Calu3 (cell line): ENCODE results near the gene CLTB. TPM values are rescaled to one million over a fixed set of nuclear protein-coding genes. Genes with fewer than 3 reads are reported as not detected.

Source experiments
- BruUV-seq: library from RNA; stranded (reverse); fragments of 400-500 nt; replicated peaks from 2 replicates; lab custom pipeline; 2021; lab: Mats Ljungman, UMichigan
- CTCF ChIA-PET: fragments of 300-600 bp; sonication (Branson Sonifier 250); formaldehyde crosslinking; loops from one replicate; lab custom pipeline; 2022; ENCODE audit warnings: antibody characterized with exemption; lab: Charles Lee
- DNase-seq: peaks from one replicate; pipeline ENCODE4 v3.0.0; 2022
- H3K27ac Mint-ChIP-seq: one replicate; pipeline ENCODE4 v1.8.0; 2022; ENCODE audit warnings: mixed read lengths; ENCODE audit not compliant: unreplicated experiment
- H3K27me3 Mint-ChIP-seq: one replicate; pipeline ENCODE4 v1.8.0; 2022; ENCODE audit warnings: mixed read lengths; ENCODE audit not compliant: unreplicated experiment
- H3K36me3 Mint-ChIP-seq: one replicate; pipeline ENCODE4 v1.8.0; 2022; ENCODE audit warnings: mild to moderate bottlenecking, moderate library complexity, mixed read lengths; ENCODE audit not compliant: insufficient read depth, unreplicated experiment
- H3K4me1 Mint-ChIP-seq: one replicate; pipeline ENCODE4 v1.8.0; 2022; ENCODE audit warnings: mild to moderate bottlenecking, low read depth, mixed read lengths; ENCODE audit not compliant: unreplicated experiment
- H3K4me3 Mint-ChIP-seq: one replicate; pipeline ENCODE4 v1.8.0; 2022; ENCODE audit warnings: mild to moderate bottlenecking, low read depth, moderate library complexity, mixed read lengths; ENCODE audit not compliant: unreplicated experiment
- H3K9me3 Mint-ChIP-seq: one replicate; pipeline ENCODE4 v1.8.0; 2022; ENCODE audit warnings: low read depth, mixed read lengths; ENCODE audit not compliant: unreplicated experiment
- intact Hi-C: fragments of 100-400 bp; cut with micrococcal nuclease; formaldehyde crosslinking; loops from one replicate; pipeline ENCODE4 v1.10.0; 2022; ENCODE audit not compliant: unreplicated experiment
- total RNA-seq: library from RNA; stranded (reverse); gene quantifications from 2 replicates; pipeline ENCODE4 v1.2.3, GENCODE V29; 2022
- TF ChIP-seq, protein P1 (sequence below): fragments of 200-600 bp; IDR thresholded peaks from one replicate; pipeline ENCODE4 v1.8.0; 2022; ENCODE audit warnings: antibody characterized with exemption; ENCODE audit not compliant: unreplicated experiment

CLTB gene
- total RNA-seq, 1 experiment from 2014 or later: 116 TPM

- no peaks in the 10 kb centered on the region for H3K9me3 Mint-ChIP-seq
- H3K4me3 Mint-ChIP-seq: peak overlapping the region; percentile 85
- TF ChIP-seq, protein P1, sequence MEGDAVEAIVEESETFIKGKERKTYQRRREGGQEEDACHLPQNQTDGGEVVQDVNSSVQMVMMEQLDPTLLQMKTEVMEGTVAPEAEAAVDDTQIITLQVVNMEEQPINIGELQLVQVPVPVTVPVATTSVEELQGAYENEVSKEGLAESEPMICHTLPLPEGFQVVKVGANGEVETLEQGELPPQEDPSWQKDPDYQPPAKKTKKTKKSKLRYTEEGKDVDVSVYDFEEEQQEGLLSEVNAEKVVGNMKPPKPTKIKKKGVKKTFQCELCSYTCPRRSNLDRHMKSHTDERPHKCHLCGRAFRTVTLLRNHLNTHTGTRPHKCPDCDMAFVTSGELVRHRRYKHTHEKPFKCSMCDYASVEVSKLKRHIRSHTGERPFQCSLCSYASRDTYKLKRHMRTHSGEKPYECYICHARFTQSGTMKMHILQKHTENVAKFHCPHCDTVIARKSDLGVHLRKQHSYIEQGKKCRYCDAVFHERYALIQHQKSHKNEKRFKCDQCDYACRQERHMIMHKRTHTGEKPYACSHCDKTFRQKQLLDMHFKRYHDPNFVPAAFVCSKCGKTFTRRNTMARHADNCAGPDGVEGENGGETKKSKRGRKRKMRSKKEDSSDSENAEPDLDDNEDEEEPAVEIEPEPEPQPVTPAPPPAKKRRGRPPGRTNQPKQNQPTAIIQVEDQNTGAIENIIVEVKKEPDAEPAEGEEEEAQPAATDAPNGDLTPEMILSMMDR: no peak
- peaks cover 23% of the 10 kb centered on the region for H3K4me1 Mint-ChIP-seq
- DNase-seq: no peak
- intact Hi-C loops: no loop called here
- H3K27ac Mint-ChIP-seq: peak overlapping the region; percentile 94
- CTCF ChIA-PET: interaction anchor here (1.4 kb wide), 1 partner anchor 657 kb away, joined by 5 read pairs; no protein-coding TSS in a partner anchor
- no peaks in the 10 kb centered on the region for H3K27me3 Mint-ChIP-seq
- H3K36me3 Mint-ChIP-seq: peaks cover 62% of the 10 kb centered on the region
- TSS peak; percentile 64 for BruUV-seq
These were observed 28.9 kb downstream of the CLTB start for GRCh38 chr5:176387384-176387925.

- TF ChIP-seq, protein P1: no peak
- Mint-ChIP-seq H3K27me3 (no peaks in the 10 kb centered on the region), H3K4me1 (peaks cover 23% of the 10 kb centered on the region), H3K9me3 (no peaks in the 10 kb centered on the region), H3K27ac (no peak overlapping the region), H3K4me3 (peak overlapping the region; percentile 85), H3K36me3 (peaks cover 58% of the 10 kb centered on the region)
- no TSS peak for BruUV-seq
- no peak for DNase-seq
- intact Hi-C loops: no loop called here
- CTCF ChIA-PET: no interaction called here
These were observed 29.8 kb downstream of the CLTB start for GRCh38 chr5:176386491-176386890.

- no peak overlapping the region for H3K4me3 Mint-ChIP-seq
- H3K27ac Mint-ChIP-seq: no peak overlapping the region
- H3K27me3 Mint-ChIP-seq: no peaks in the 10 kb centered on the region
- no TSS peak for BruUV-seq
- intact Hi-C loops: no loop called here
- peaks cover 23% of the 10 kb centered on the region for H3K4me1 Mint-ChIP-seq
- no peaks in the 10 kb centered on the region for H3K9me3 Mint-ChIP-seq
- peaks cover 48% of the 10 kb centered on the region for H3K36me3 Mint-ChIP-seq
- TF ChIP-seq, protein P1: no peak
- CTCF ChIA-PET: no interaction called here
- DNase-seq: no peak
These were observed 31.3 kb downstream of the CLTB start for GRCh38 chr5:176384991-176385390.

DNA sequence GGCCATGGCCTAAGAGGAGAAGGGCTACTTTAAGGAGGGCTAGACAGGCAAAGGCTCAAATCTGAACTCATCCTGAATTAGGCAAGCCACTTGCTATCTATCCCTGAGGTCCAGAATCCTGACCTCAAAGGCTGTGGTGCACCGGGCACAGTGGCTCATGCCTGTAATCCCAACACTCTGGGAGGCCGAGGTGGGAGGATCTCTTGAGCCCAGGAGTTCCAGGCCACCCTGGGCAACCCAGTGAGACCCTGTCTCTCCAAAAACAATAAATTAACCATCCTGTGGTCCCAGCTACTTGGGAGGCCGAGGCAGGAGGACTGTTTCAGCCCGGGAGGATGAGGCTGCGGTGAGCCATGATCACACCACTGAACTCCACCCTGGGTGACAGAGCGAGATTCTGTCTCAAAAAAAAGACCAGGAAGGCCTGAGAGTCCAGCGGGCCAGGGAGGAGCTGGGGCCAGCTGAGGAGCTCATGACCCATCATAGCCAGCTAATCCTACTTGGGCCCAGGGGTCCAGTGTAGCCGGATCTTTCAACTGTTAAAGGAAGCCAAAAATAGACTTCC is 31.9 kb downstream of the CLTB start:
- Mint-ChIP-seq H3K27ac (no peak overlapping the region), H3K4me1 (peaks cover 23% of the 10 kb centered on the region), H3K9me3 (no peaks in the 10 kb centered on the region), H3K27me3 (no peaks in the 10 kb centered on the region), H3K36me3 (peaks cover 47% of the 10 kb centered on the region), H3K4me3 (no peak overlapping the region)
- TF ChIP-seq, protein P1: no peak
- no peak for DNase-seq
- BruUV-seq: no TSS peak
- CTCF ChIA-PET: no interaction called here
- intact Hi-C loops: no loop called here
